GM21528 (cell line): ENCODE measurements around the gene PLCH1.

Source experiments
- ATAC-seq: cut with Tn5 transposase; IDR thresholded peaks from one replicate; pipeline ENCODE4 v1.9.1; 2021; ENCODE audit warnings: mild to moderate bottlenecking, moderate library complexity; ENCODE audit not compliant: unreplicated experiment, low FRiP score

The PLCH1 gene

GRCh38 chr3:155701882-155702465, 42.9 kb downstream of the PLCH1 start:
- ATAC-seq, result no peak

- no peak for ATAC-seq
These were observed 47.3 kb downstream of the PLCH1 start for GRCh38 chr3:155697542-155697941.

- no peak for ATAC-seq
These were observed 54.0 kb downstream of the PLCH1 start for GRCh38 chr3:155690921-155691320.

- no peak for ATAC-seq
These were observed 56.4 kb downstream of the PLCH1 start for GRCh38 chr3:155688481-155688880.

GRCh38 chr3:155683344-155683720, 61.5 kb downstream of the PLCH1 start:
- ATAC-seq, result no peak

- no peak for ATAC-seq
These were observed 62.2 kb downstream of the PLCH1 start for GRCh38 chr3:155682426-155683343.

GRCh38 chr3:155676252-155676981, 68.5 kb downstream of the PLCH1 start:
- no peak for ATAC-seq

- no peak for ATAC-seq
These were observed 69.8 kb downstream of the PLCH1 start for GRCh38 chr3:155675094-155675493.

GRCh38 chr3:155673421-155673820, 71.5 kb downstream of the PLCH1 start:
- no peak for ATAC-seq

- no peak for ATAC-seq
These were observed 74.5 kb downstream of the PLCH1 start for GRCh38 chr3:155670335-155670734.

GRCh38 chr3:155667988-155668387, 76.9 kb downstream of the PLCH1 start:
- no peak for ATAC-seq

GRCh38 chr3:155664925-155665695, 79.8 kb downstream of the PLCH1 start:
- ATAC-seq, result no peak

GRCh38 chr3:155663467-155664212, 81.2 kb downstream of the PLCH1 start:
- no peak for ATAC-seq

GRCh38 chr3:155661760-155662159, 83.1 kb downstream of the PLCH1 start:
- ATAC-seq, result no peak

- no peak for ATAC-seq
These were observed 83.8 kb downstream of the PLCH1 start for GRCh38 chr3:155661042-155661441.

GRCh38 chr3:155658671-155659261, 86.1 kb downstream of the PLCH1 start:
- no peak for ATAC-seq

- no peak for ATAC-seq
These were observed 86.9 kb downstream of the PLCH1 start for GRCh38 chr3:155658006-155658405.

GRCh38 chr3:155657161-155657560, 87.7 kb downstream of the PLCH1 start:
- ATAC-seq, result no peak

- ATAC-seq, result no peak
These were observed 88.4 kb downstream of the PLCH1 start for GRCh38 chr3:155656466-155656865.
